Activated T-helper 9 cell treated with anti-CD3 and anti-CD28 coated beads, Interleukin-2, amount 50 U/mL, for 16 hours (primary cell): Measurements from ENCODE around the gene SKOR1.

Experiments
- DNase-seq: peaks from one replicate; pipeline ENCODE4 v3.0.0-alpha.2; 2020; ENCODE audit warnings: low read depth

Gene SKOR1

DNA sequence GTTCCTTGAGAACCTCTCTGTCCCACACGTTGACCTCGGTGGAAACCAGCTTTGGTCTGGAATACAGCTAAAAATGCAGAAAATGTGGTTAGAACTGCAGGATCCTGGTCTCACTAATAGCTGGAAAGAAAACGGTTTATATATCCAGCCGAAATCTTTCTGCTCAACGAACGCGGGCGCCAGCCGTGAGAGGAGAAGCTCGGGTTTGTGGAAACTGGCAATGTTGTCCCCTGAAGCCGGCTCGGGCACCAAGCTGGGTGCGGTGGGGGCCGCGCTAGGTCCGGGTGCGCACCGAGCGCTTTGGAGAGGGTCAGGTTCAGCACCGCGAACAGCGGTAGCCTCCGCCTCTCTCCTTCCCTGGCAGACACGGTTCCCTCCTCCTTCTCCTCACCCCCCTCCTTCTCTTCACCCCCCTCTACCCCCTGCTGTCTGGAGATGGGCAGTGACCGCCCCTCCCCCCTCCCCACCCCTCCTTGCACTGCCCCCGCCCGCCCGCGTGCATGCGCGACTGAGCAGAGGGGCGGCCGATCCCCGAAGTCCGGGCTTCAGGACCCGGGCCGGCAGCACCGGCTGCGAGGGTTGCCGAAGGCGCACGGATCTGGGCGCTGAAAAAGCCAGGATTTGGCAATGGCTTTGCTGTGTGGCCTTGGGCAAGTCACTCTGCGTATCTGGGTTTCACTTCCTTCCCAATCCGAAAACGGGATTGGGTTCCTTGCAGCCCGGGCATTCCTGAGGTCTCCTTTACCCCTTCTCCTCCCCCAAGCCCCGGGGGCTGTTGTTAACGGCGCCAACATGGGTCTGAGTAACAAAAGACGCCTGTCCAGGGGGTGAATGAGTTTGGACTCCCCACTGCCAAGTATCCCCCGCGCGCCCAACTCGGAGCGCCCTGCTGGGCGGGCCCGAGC lies at the start of gene SKOR1:
SKOR1 (plus strand) TSS at position 534 of the 905 bp plus-strand sequence; CDS start at position 628, 94 bp downstream.
- no peak for DNase-seq

GRCh38 chr15:67775998-67776397 lies 49.3 kb upstream of the SKOR1 start:
- DNase-seq = no peak

GRCh38 chr15:67776600-67776999 lies 48.7 kb upstream of the SKOR1 start:
- DNase-seq = no peak

GRCh38 chr15:67777071-67777470 lies 48.2 kb upstream of the SKOR1 start:
- DNase-seq = no peak

DNA sequence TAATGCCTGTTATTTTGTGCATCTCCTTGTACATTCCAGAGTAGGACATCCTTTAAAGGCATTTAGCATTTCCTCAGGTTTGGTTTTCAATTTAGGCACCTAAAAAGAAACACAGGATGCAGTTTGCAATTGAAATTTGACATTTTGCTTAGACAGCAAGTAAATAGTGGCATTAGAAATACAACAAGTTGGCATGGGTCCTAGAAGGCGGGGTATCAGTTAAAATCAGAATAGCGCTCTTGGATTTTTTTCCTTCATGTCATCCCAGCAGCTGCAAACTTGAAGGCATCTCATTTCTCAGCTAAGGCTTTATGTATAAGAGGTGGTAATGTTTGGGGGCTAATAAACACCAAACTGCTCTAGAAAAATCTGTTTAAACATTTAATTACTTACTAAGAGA lies 47.5 kb upstream of the SKOR1 start:
- no peak for DNase-seq

- no peak for DNase-seq
These were observed 46.3 kb upstream of the SKOR1 start for GRCh38 chr15:67778968-67779548.

- no peak for DNase-seq
These were observed 45.7 kb upstream of the SKOR1 start for GRCh38 chr15:67779549-67780111.

GRCh38 chr15:67781061-67781460 lies 44.2 kb upstream of the SKOR1 start:
- DNase-seq = no peak

DNA sequence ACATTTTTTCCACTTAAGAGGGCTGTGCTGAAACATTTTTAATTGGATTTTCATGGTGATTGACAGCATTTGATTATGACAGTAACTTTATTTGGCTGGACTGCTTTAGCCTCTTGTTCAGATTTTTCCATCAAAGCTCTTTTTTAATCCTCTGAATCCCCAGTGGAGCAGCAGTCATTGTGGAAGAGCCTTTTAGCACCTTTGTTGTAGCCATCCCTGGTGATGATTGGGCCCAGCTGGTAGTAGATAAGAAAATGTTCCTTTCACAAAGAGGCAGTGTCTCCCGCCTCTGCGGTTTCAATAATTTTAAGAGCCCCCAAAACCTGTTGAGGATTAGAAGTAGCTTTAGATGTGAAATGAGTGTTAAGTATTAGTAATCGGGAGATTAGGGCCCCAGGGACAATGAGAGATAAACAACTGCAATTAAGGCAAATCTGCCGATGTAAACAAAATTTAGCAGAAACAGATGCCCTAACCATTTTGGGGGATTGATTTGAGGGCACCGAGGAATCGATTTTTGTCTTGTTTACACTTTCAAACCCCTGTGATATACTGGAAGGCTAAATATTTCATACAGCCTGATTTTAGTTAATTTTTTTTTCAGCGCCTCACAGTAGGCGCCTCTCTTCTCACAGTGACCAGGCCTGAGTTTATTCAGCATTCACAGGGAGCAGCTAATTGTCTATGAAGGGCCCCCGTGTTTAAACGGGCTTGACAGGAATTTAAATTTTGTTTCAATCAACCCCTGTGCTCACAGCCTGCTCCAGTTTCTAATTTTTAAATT lies 43.2 kb upstream of the SKOR1 start:
- DNase-seq = no peak

DNA sequence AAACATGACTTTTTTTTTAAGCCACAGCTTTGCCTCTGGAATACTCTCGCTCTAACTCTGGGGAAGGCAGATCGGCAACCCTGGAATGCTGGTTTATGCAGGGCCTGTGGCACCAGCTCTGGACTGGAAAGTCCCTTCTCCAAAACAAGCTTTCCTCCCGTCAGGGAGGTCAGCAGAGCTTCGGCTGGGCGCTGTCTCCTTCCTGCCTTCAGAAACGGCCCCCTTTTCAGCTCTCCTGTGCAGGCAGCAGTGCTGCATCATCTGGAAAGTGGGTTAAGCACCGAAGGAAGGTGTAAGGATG lies 42.7 kb upstream of the SKOR1 start:
- DNase-seq = no peak

- DNase-seq = no peak
These were observed 42.0 kb upstream of the SKOR1 start for GRCh38 chr15:67783303-67783702.

GRCh38 chr15:67784090-67784781 lies 41.1 kb upstream of the SKOR1 start:
- no peak for DNase-seq

- DNase-seq = no peak
These were observed 40.4 kb upstream of the SKOR1 start for GRCh38 chr15:67784856-67785430.

DNA sequence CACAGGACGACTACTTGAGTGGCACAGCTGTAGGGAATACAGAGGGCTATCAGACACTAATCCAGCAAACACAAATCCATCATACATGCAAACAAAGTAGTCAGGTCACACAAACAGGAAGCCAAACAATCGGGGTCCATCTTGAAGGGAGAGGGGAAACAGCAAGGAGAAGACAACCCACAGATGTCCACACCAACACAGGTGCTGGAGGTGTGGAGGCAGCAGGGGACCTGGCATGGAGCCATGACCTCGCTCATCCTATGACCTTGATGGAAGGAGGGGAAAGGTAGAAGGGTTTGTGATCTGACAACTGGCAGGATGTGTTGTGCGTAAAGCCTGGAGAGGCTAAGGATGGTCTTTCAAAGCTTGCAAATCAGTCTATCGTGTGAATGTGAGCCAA lies 39.9 kb upstream of the SKOR1 start:
- DNase-seq = no peak

GRCh38 chr15:67786646-67787045 lies 38.7 kb upstream of the SKOR1 start:
- DNase-seq = no peak

GRCh38 chr15:67788986-67789385 lies 36.3 kb upstream of the SKOR1 start:
- DNase-seq = no peak

- no peak for DNase-seq
These were observed 34.5 kb upstream of the SKOR1 start for GRCh38 chr15:67790610-67791319.

DNA sequence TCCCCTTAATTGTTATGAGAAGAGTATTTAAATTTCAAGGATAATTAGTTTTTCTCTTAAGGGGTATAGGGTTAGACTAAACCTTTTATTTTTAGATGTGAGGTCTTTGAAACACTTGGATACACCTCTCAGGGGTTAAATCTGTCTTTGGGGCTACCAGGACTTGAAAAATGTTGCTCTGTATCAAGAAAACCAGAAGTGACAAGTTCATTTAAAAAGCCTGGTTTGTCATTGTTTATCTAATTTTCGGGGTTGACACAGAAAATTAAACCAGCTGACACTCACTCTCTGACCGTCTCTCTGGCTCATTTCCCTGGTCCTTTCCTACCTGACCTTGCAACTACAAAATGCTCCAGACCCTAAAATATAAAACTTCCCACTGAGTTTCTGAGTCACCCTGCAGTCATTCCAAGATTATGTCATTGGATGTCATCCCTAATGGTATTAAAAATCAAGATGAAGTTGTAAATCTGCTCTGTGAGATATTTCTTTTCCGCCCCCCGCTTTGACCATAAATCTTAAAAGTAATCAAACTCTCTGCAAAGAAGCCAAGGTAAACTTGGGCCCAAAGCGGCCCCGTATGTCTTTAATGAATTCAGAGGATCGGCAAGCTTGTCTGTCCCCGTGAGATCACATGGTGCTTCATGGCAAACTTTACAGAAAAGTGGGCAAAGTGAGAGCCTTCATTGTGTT lies 32.9 kb upstream of the SKOR1 start:
- DNase-seq = no peak

DNA sequence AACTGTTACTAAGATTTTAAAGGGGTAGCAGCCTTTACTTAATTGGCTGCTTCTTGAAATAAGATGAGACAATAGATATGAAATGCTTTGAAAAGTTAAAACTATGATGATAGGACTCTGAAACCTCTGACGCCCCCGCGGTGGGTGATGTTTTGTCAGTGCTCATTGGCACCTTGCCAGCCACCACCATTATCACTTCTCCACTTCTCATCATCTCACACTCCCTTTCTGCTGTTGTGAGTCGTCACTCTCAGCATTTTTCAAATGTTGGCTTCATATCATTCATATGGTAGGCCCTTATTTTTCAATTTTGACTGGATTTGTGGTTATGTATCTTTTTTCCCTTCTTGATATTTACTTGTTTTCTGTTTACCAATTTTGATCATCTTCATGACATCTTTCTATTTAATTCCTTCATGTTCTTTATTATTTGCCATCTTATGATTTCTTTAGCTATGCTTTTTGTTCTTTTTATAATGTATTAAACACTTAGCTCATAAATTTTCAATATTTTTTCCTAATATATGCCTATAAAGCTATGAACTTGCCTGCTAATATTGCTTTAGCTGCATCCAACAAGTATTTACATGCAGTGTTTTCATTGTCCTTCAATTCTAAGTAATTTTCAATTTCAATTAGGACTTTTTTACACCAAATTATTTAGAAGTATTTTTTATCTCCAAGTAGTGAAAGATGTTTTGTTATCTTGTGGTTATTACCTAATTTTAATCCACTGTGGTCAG lies 30.3 kb upstream of the SKOR1 start:
- no peak for DNase-seq
